ENCODE results near the gene BEAN1.

BEAN1 gene

DNA sequence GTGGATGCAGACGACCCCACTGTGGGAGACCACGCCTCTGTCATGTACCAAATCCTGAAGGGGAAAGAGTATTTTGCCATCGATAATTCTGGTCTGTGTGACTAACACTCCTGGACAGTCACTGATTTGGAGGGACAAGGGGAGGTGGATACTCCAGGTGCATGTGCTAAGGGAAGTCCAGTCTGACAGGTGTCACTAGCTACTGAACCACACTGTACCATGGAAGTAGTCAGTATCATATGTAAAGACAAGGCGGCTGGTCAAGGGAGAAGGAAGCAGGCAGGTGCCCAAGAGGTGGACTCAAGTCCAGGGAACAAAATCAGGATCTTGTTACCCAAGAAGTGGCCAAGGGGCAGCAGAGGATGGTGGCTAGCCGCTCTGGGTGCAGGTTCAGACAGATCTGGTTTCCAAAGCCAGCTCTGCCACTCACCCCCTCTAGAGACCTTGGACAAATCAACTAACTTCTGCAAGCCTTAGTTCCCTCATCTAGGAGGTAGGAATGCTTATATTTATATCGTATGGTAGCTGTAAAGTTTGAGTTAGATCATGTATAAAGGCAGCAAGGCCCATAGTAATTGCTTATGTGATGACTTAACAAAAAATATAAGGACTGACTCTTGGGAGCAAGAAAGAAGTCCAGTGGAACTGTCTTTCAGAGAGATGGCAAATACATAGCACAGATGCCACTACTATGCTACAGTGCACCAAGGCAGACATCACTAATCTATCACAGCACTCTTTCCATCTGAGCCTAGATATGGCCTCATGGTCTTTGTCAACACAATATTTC lies 38.5 kb upstream of the BEAN1 start:
- Mint-ChIP-seq H3K27ac (no peak overlapping the region), H3K27me3 (peaks cover 19 to 27% of the 10 kb centered on the region in 2 donors), H3K4me3 (no peak overlapping the region), H3K9me3 (no peaks in the 10 kb centered on the region), H3K4me1 (ENCODE audit: low read depth in 2 of 2) (no peaks in the 10 kb centered on the region), H3K36me3 (ENCODE audit: insufficient read depth) (no peaks in the 10 kb centered on the region)
- DNase-seq (no peak), ATAC-seq (replicated peaks) (no peak)

DNA sequence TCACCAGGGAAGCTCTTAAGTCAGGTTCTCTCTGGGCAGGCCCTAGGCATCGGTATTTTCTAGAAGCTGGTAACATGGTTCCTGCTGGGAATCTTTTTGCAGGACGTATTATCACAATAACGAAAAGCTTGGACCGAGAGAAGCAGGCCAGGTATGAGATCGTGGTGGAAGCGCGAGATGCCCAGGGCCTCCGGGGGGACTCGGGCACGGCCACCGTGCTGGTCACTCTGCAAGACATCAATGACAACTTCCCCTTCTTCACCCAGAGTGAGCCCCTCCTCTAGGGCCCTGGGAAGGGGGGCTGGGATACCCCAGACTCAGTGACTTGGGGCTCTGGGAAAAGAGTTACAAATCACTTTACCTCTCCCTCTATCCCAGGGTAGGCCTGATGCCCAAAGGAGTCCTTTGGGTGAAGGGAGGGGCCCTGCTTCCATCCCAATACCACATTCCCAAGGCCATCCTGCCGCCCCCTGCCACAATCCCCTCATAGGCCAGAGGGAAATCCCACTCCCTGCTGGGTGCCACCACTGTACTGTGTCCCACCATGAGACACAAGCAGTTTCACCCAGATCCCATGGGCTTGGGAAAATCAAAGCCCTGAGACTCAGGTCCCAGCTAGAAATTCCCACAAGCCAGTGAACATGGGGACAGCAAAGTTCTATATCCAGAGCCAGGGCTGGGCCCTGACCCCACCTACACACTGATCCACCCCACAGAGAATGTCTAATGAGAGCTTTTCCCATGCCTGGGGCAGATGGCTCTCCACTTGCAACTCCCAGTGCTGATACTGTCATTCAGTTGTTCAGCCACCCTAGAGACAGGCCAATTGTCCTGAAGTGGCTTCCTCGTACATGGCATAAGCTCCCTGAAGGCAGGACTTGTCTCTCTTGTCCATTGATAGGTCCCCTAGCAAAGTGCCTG lies 37.6 kb upstream of the BEAN1 start:
- Mint-ChIP-seq H3K9me3 (no peaks in the 10 kb centered on the region), H3K27ac (no peak overlapping the region), H3K4me3 (no peak overlapping the region), H3K4me1 (ENCODE audit: low read depth in 2 of 2) (no peaks in the 10 kb centered on the region), H3K27me3 (peaks cover 16 to 27% of the 10 kb centered on the region in 2 donors), H3K36me3 (ENCODE audit: insufficient read depth) (no peaks in the 10 kb centered on the region)
- DNase-seq (no peak), ATAC-seq (replicated peaks) (no peak)

DNA sequence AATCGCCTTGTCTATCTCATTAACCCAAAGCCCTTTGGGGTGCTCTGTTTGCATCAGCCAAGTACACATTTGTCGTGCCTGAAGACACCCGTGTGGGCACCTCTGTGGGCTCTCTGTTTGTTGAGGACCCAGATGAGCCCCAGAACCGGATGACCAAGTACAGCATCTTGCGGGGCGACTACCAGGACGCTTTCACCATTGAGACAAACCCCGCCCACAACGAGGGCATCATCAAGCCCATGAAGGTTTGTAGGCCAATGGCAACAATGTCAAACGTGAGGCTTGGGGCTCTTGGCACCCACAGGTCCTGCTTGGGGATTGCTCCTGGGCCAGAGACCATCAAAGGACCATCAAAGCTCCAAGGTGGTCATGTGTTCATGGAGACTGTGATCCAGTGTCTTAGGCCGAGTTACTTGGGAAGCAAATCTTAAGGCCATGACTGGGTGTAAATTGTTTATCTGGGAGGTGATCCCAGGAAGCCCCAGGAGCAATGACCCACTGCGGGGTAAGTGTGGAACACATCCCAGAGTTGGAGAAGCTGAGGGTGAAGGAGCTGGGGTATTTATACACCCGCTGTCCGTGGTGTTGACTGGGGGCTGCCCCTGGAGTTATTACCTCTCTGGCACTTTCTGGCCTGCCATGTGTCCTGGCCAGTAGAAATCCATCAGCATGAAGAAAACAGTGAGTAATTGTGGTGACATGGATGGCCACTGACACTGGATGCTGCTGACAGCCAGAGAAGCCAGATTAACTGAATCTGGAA lies 36.6 kb upstream of the BEAN1 start:
- no peak for DNase-seq
- ATAC-seq (replicated peaks), result no peak
- Mint-ChIP-seq H3K36me3 (ENCODE audit: insufficient read depth) (no peaks in the 10 kb centered on the region), H3K27ac (no peak overlapping the region), H3K27me3 (peaks cover 16 to 29% of the 10 kb centered on the region in 2 donors), H3K4me3 (no peak overlapping the region), H3K4me1 (ENCODE audit: low read depth in 2 of 2) (no peaks in the 10 kb centered on the region), H3K9me3 (no peaks in the 10 kb centered on the region)

DNA sequence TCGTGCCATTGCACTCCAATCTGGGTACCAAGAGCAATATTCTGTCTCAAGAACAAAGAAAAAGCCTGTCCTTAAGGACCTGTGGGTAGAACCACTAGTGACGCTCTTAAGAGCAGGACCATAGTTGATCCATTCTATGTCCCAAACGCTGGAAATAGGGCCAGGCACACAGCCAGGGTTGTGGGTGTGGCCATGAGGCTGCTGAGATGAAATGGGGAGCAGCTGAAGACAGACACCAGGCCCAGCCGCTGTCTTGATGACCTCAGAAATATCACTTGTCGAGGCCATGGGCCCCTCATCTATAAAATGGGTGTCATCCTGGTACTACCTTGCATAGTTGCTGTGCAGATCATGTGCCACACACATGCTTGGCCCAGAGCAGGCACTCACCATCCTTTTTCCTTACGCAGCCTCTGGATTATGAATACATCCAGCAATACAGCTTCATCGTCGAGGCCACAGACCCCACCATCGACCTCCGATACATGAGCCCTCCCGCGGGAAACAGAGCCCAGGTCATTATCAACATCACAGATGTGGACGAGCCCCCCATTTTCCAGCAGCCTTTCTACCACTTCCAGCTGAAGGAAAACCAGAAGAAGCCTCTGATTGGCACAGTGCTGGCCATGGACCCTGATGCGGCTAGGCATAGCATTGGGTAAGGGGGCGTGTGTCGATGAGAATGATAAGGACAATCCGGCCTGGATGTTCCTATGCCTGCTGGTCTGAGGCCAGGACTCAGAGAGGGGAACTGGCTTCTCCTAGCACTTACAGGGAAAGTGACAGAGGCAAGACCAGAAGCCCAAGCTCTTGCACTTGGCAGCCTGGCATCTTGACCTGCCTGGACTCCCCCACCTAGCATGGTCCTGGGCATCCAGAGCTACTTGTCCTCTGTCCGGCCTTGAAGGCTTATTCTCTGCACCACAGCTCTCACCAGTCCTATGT lies 35.1 kb upstream of the BEAN1 start:
- Mint-ChIP-seq H3K9me3 (no peaks in the 10 kb centered on the region), H3K27ac (no peak overlapping the region), H3K4me3 (no peak overlapping the region), H3K27me3 (peaks cover 8 to 33% of the 10 kb centered on the region in 2 donors), H3K36me3 (ENCODE audit: insufficient read depth) (peaks cover 3% of the 10 kb centered on the region), H3K4me1 (ENCODE audit: low read depth in 2 of 2) (no peaks in the 10 kb centered on the region)
- DNase-seq, result no peak
- ATAC-seq (replicated peaks), result no peak

DNA sequence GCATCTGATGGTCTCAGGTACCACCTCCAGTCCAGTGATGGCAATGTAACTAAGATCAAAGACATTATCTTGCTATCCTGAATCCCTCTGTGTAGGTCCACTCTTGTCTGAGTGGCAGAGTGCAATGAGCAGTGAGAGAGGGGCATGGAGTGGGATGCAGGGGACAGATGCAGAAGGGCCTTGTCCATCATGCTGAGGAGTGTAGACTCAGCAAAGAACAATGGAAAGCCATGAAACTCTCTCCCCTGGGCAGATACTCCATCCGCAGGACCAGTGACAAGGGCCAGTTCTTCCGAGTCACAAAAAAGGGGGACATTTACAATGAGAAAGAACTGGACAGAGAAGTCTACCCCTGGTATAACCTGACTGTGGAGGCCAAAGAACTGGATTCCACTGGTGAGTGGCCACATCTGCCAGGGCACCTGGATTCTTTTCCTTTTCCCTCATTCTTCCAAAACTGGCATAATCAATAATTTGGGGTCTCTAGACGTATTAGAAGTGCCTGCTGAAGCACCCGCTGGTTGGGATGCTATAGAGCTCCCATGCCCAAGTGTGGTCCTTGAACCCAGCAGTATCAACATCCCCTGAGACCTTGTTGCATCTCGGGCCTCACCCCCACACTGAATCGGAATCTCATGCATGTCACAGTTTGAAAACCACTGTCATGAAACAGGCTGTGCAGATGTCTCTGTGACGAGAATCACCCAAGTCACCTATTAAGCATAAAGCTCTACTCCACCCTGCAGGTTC lies 31.1 kb upstream of the BEAN1 start:
- Mint-ChIP-seq H3K27ac (no peak overlapping the region), H3K27me3 (peaks cover 6 to 43% of the 10 kb centered on the region in 2 donors), H3K4me1 (ENCODE audit: low read depth in 2 of 2) (no peaks in the 10 kb centered on the region), H3K9me3 (no peaks in the 10 kb centered on the region), H3K4me3 (no peak overlapping the region), H3K36me3 (ENCODE audit: insufficient read depth) (peaks cover 3% of the 10 kb centered on the region)
- ATAC-seq (replicated peaks), result no peak
- DNase-seq, result no peak

DNA sequence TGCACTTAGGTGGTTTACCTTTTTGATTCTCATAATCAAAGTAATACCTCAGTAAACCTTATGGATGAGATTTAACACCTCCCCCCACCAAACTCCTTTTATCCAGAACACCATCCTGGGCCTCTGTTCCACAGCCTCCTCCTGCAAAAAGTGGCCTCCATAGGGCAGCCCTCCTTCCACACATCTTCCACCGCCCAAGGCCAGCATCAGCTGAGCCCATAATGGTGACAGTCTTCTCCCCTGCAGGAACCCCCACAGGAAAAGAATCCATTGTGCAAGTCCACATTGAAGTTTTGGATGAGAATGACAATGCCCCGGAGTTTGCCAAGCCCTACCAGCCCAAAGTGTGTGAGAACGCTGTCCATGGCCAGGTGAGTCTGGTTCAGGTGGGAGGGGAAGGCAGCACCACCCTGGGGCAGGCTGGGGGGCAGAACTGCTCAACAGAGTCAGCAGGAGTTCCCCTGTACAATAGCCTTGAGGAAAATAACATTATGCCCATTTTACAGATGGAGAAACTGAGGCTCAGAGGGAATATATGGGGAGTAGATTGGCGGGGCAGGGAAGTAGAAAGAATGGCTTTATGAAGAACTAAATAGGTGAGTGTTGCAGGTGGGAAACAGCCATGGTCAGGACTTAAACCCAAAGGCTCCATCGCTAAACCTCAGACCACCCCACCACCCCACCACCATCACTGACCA lies 29.2 kb upstream of the BEAN1 start:
- Mint-ChIP-seq H3K27me3 (peaks cover 6 to 43% of the 10 kb centered on the region in 2 donors), H3K4me1 (ENCODE audit: low read depth in 2 of 2) (no peaks in the 10 kb centered on the region), H3K9me3 (no peaks in the 10 kb centered on the region), H3K36me3 (ENCODE audit: insufficient read depth) (peaks cover 3% of the 10 kb centered on the region), H3K4me3 (no peak overlapping the region), H3K27ac (no peak overlapping the region)
- ATAC-seq (replicated peaks) (no peak), DNase-seq (no peak)

DNA sequence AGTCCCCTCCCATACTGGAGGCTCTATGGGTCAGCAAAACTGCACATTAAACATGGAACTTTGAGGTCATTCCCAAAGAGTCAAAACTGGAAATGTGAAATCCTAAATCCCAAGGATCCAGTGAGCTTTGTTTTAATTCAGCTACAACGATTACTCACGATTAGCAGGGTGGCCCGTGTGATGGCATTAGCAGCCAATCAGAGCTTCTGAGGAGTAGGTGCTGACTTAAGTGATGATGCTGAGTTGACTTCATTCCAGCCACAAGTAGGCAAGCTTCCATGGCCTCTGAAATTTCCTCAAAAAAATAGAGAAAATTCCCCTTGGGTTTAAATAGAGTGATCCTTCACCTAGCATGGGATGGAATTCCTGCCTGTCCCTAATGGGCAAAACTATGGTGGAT lies 28.1 kb upstream of the BEAN1 start:
- Mint-ChIP-seq H3K4me1 (ENCODE audit: low read depth in 2 of 2) (no peaks in the 10 kb centered on the region), H3K27ac (no peak overlapping the region), H3K36me3 (ENCODE audit: insufficient read depth) (peaks cover 3% of the 10 kb centered on the region), H3K4me3 (no peak overlapping the region), H3K27me3 (peaks cover 6 to 48% of the 10 kb centered on the region in 2 donors), H3K9me3 (no peaks in the 10 kb centered on the region)
- ATAC-seq (replicated peaks) (no peak), DNase-seq (no peak)

DNA sequence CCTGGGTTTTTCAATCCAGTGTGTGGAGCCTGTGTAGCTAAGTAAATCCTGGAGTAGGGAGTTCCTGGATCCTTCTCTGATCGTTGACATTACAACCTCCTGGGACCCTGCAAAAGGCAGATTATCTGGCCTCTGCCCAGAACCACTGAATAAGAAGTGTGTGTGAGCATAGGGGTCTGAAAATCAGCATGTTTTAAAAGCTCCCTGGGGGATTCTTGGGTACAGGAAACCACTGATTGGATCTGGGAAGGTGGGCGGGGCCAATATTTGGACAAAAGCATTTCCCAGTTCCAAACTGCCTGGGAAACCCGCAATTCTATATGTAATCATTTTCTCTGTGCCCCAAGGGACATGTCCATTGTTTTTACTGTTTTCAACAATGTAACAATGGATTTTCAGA lies 27.2 kb upstream of the BEAN1 start:
- Mint-ChIP-seq H3K9me3 (no peaks in the 10 kb centered on the region), H3K27ac (no peak overlapping the region), H3K36me3 (ENCODE audit: insufficient read depth) (peaks cover 6% of the 10 kb centered on the region), H3K4me3 (no peak overlapping the region), H3K27me3 (peaks cover 8 to 56% of the 10 kb centered on the region in 2 donors), H3K4me1 (ENCODE audit: low read depth in 2 of 2) (no peaks in the 10 kb centered on the region)
- ATAC-seq (replicated peaks), result no peak
- no peak for DNase-seq

DNA sequence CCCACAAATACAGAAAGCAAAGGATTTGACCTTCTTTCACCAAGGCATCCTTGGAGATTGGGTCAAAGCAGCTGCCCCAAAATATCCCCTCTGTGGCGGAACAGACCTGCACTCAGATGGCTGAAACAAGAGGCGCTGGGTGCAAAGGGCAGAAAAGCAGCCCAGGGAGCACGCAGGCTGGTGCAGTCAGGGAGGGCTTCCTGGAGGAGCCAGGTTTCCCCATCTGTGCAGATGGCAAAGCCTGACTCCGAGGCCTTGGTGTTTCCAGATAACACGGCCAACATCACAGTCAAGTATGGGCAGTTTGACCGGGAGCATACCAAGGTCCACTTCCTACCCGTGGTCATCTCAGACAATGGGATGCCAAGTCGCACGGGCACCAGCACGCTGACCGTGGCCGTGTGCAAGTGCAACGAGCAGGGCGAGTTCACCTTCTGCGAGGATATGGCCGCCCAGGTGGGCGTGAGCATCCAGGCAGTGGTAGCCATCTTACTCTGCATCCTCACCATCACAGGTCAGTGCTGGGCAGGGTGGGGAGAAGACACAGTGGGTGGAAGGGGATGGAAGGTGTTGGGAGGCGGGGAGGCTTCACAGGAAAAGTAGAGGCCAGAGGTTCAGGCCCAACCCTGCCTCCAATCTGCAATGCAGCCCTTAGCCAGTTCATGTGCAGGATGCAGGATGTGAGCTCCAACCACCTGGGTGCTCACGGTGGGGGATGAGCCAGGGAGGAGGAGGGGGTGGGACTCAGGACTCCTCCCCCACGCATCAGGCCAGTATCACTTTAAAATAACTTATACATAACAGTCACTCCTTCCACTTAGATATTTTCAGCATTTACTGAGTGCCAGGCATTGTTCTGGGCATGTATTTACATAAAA lies 26.4 kb upstream of the BEAN1 start:
- H3K27me3 Mint-ChIP-seq, result peaks cover 14 to 60% of the 10 kb centered on the region in 2 donors
- H3K4me3 Mint-ChIP-seq, result no peak overlapping the region
- no peak for ATAC-seq (replicated peaks)
- no peak overlapping the region for H3K27ac Mint-ChIP-seq
- no peaks in the 10 kb centered on the region for H3K9me3 Mint-ChIP-seq
- H3K36me3 Mint-ChIP-seq (ENCODE audit: insufficient read depth), result peaks cover 4% of the 10 kb centered on the region
- no peaks in the 10 kb centered on the region for H3K4me1 Mint-ChIP-seq (ENCODE audit: low read depth in 2 of 2)
- no peak for DNase-seq

DNA sequence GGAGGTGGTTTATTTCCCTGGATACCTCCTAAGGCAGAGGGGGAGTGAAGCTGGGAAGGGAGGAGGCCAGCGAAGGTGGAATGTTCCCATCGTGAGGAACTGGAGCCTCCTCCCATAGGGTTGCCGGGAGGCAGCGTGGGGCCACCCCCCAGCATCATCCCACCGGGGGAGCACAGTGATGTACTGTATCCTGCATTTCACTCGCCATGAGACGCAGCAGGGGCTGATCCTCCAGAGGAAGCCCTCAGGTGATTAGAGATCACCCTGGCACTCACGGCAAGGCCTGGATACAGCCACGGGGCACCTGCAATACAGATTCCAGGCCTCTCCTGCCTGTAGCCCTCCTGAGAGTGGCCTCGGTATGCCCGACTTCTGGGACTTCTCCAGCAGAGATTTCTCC lies 25.5 kb upstream of the BEAN1 start:
- H3K4me3 Mint-ChIP-seq, result no peak overlapping the region
- H3K27ac Mint-ChIP-seq, result no peak overlapping the region
- H3K36me3 Mint-ChIP-seq (ENCODE audit: insufficient read depth), result peaks cover 3% of the 10 kb centered on the region
- ATAC-seq (replicated peaks), result no peak
- DNase-seq, result no peak
- no peaks in the 10 kb centered on the region for H3K4me1 Mint-ChIP-seq (ENCODE audit: low read depth in 2 of 2)
- H3K27me3 Mint-ChIP-seq, result peaks cover 14 to 60% of the 10 kb centered on the region in 2 donors
- no peaks in the 10 kb centered on the region for H3K9me3 Mint-ChIP-seq

DNA sequence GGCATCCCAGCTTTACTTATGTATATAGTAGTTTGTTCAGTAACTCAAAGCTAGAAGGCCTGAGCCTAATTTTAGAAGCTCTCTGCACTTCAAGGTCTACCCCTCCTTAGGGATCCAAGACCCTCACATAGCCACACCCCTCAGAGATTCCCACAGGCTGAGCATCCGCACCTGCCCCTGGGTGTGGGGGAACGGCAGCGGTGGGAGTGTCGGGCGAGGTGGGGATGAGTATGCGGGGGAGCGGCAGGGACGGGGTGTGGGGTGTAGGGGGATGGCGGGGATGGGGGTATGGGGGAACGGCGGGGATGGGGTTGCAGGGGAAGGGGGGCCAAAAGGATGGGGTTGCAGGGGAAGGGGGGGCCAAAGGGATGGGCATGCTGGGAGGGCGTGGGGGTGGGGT lies 24.9 kb upstream of the BEAN1 start:
- Mint-ChIP-seq H3K27ac (no peak overlapping the region), H3K4me3 (no peak overlapping the region), H3K9me3 (no peaks in the 10 kb centered on the region)

More for the DNA sequence above, 24.9 kb upstream of the BEAN1 start:
- peaks cover 3% of the 10 kb centered on the region for H3K36me3 Mint-ChIP-seq (ENCODE audit: insufficient read depth)
- H3K27me3 Mint-ChIP-seq, result peaks cover 14 to 58% of the 10 kb centered on the region in 2 donors
- DNase-seq, result no peak
- ATAC-seq (replicated peaks), result no peak
- H3K4me1 Mint-ChIP-seq (ENCODE audit: low read depth in 2 of 2), result peaks cover 3% of the 10 kb centered on the region in 2 donors
